H1 (cell line): ENCODE data around the gene GPR21.

Experiments used
- CTCF ChIP-seq, 3 experiments: IDR thresholded peaks; 1 replicate in 2 of 3; 2 replicates in 1 of 3; pipeline versions ENCODE4 v1.5.1 to v1.6.1; 2011; ENCODE audit warnings: low read length in 3 of 3, mild to moderate bottlenecking in 3 of 3, inconsistent platforms in 2 of 3, low read depth in 1 of 3, moderate library complexity in 1 of 3; ENCODE audit not compliant: insufficient read depth in 1 of 3; ENCODE audit errors: control extremely low read depth in 1 of 3
- JUND ChIP-seq: IDR thresholded peaks from 2 replicates; pipeline ENCODE4 v1.6.1; 2011; ENCODE audit warnings: mild to moderate bottlenecking, improper control_type of control experiment, low read length
- POLR2AphosphoS5 ChIP-seq: IDR thresholded peaks from 2 replicates; pipeline ENCODE4 v1.6.1; 2011; ENCODE audit warnings: low read depth, low read length
- RAD21 ChIP-seq, 2 experiments: IDR thresholded peaks in 1 of 2; conservative IDR thresholded peaks in 1 of 2; 2 replicates each; pipeline ENCODE4 v1.6.1; 2011; ENCODE audit warnings: low read depth in 2 of 2, low read length in 2 of 2, improper control_type of control experiment in 1 of 2, inconsistent platforms in 1 of 2, mild to moderate bottlenecking in 1 of 2, moderate library complexity in 1 of 2
- RFX5 ChIP-seq: IDR thresholded peaks from 2 replicates; pipeline ENCODE4 v1.6.1; 2011; ENCODE audit warnings: low read depth, low read length, improper control_type of control experiment, borderline replicate concordance
- SIRT6 ChIP-seq: IDR thresholded peaks from one replicate; pipeline ENCODE4 v1.7.1; 2012; ENCODE audit warnings: low read length, inconsistent platforms
- USF2 ChIP-seq: IDR thresholded peaks from 2 replicates; pipeline ENCODE4 v1.6.1; 2011; ENCODE audit warnings: low read length, improper control_type of control experiment
- ZNF274 ChIP-seq: IDR thresholded peaks from 2 replicates; pipeline ENCODE4 v1.7.0; 2012; ENCODE audit warnings: low read length, borderline replicate concordance; ENCODE audit errors: extremely low read depth

- TF ChIP-seq RFX5 (no peak), CTCF (IDR thresholded peaks at IDR 0.05; ENCODE audit: control extremely low read depth in 1 of 3, insufficient read depth in 1 of 3, low read depth in 1 of 3, low read length in 3 of 3) (no peak), SIRT6 (no peak), RAD21 (IDR thresholded peaks at IDR 0.05 in 1 of 2, conservative IDR thresholded peaks at IDR 0.05 in 1 of 2; ENCODE audit: low read depth in 2 of 2, low read length in 2 of 2) (no peak), ZNF274 (no peak), JUND (no peak), USF2 (no peak), POLR2AphosphoS5 (no peak)
These were observed 9.8 kb downstream of the GPR21 start for GRCh38 chr9:123043081-123043939.
